ENCODE data around the gene INO80E. TPM values are rescaled to one million over a fixed set of nuclear protein-coding genes. Genes with fewer than 3 reads are reported as not detected.

Gene INO80E
- polyA plus RNA-seq, 1 experiment, result 35.6 TPM

DNA sequence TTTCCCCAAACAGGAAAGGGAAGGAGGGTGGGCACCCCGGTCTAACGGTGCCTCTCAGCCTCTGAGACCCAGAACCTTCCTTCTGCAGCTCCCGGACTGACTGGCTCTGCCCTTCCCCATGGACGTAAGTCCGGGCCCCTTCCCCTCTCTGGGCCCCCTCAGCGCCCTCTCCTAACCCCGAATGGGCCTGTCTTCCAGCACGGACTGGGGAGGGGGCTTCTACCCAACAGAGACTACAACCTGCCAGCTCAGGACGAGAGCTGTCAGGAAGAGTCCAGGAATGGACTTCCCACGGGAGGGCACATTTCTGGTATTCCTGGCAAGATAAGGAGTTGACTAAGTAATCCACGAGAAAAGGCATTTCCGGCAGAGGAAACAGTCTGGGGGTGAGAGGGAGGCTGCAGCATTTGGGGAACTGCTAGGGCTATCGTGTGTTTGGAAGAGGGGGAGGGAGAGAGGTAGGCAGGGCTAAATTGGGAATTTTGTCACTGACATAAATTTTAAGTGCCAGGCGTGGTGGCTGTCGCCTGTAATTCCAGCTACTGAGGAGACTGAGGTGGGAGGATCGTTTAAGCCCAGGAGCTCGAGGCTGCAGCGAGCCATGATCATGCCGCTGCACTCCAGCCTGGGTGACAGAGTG, 57.5 kb downstream of the INO80E start:
- no peak for DNase-seq (ENCODE audit: low read depth)
- H3K27me3 ChIP-seq (ENCODE audit: control insufficient read depth, insufficient read depth, low read length), result no peaks in the 10 kb centered on the region
- ChIA-PET CTCF (interaction anchor here (0.7 to 5.9 kb wide), 4 partner anchors 9 to 38 kb away, joined by 3 to 29 read pairs (median 12); partner anchors contain the start of genes TBX6 and TLCD3B), POLR2A (interaction anchor here (1.5 kb wide), 1 partner anchor 12 kb away, joined by 11 read pairs; the partner anchor contains the start of gene ALDOA)
- TF ChIP-seq CTCF (IDR thresholded peaks at IDR 0.05; ENCODE audit: insufficient read depth, low read depth, low read length), result no peak
- H3K4me3 ChIP-seq (ENCODE audit: low read depth, low read length), result peak overlapping the region; percentile 89
- H3K36me3 ChIP-seq (ENCODE audit: control insufficient read depth, insufficient read depth, low read length), result peaks cover 1% of the 10 kb centered on the region; the same call in 1 of the 2 replicates

DNA sequence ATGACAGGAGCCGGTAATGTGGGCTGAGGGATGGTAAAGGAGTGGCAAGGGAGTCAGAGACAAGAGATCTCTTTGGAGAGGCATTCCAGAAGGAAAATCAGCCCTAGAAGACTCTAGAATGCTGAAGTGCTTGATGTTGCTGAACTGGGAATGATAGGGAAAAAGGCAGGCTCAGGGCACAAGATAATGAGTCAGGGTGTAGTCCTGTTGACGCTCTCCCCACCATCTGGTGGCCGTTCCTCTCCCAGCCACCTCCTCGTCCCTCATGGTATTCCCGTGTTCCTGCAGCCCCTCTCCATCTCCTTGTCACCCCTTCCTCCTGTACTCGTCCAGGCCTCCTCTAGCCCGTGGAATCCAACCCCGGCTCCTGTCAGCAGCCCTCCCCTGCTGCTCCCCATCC, 58.4 kb downstream of the INO80E start:
- POLR2A ChIA-PET, result no interaction called here
- no peaks in the 10 kb centered on the region for H3K27me3 ChIP-seq (ENCODE audit: control insufficient read depth, insufficient read depth, low read length)
- peaks cover 3% of the 10 kb centered on the region for H3K36me3 ChIP-seq (ENCODE audit: control insufficient read depth, insufficient read depth, low read length)
- H3K4me3 ChIP-seq (ENCODE audit: low read depth, low read length), result no peak overlapping the region
- CTCF ChIA-PET, result interaction anchor here (1.1 to 5.9 kb wide), 8 partner anchors 8 to 247 kb away, joined by 3 to 29 read pairs (median 5); partner anchors contain the start of genes TBX6 and TLCD3B
- no peak for TF ChIP-seq CTCF (IDR thresholded peaks at IDR 0.05; ENCODE audit: insufficient read depth, low read depth, low read length)
- DNase-seq (ENCODE audit: low read depth), result no peak

DNA sequence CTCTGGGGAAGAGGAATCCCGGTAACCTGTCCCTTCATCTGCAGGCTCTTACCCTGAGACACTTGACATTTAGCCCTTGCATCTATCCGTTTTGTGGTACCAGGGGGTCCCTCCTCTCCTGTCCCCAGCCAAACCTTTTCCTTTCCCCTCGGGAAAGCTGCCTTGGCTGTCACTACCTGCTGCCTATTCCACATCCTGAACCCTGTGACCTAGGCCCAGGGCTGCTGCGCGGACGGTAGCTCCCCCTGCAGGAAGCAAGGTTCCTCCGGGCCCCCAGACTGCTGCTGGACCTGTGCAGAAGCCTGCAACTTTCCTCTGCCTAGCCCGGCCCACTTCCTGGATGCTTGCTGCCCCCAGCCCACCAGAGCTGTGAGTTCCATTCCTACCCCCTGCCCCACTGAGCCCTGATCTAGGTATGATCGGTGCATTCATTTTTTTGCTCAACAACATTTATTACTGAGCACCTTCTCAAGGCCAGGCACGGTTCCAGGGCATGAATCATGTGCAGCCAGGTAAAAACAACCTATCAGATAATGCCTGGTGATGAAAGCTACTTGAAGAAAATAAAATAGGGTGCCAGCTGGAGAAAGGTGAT, 59.0 kb downstream of the INO80E start:
- H3K4me3 ChIP-seq (ENCODE audit: low read depth, low read length), result no peak overlapping the region
- no peak for DNase-seq (ENCODE audit: low read depth)
- TF ChIP-seq CTCF (IDR thresholded peaks at IDR 0.05; ENCODE audit: insufficient read depth, low read depth, low read length), result peak; percentile 70
- no peaks in the 10 kb centered on the region for H3K27me3 ChIP-seq (ENCODE audit: control insufficient read depth, insufficient read depth, low read length)
- ChIA-PET POLR2A (no interaction called here), CTCF (interaction anchor here (0.7 to 1.7 kb wide), 9 partner anchors 8 to 248 kb away, joined by 3 to 9 read pairs (median 4); partner anchors contain the start of gene TBX6)
- H3K36me3 ChIP-seq (ENCODE audit: control insufficient read depth, insufficient read depth, low read length), result peaks cover 3% of the 10 kb centered on the region

Other genes starting within 250 kb of the INO80E start
- gene ZG16, start 218.0 kb upstream of the INO80E start, polyA plus RNA-seq (2011; rRNA removed), result not detected in 2 replicates
- gene KIF22, start 205.5 kb upstream of the INO80E start, polyA plus RNA-seq (2011; rRNA removed), result 43.0 and 68.3 TPM in 2 replicates
- gene MAZ, start 189.7 kb upstream of the INO80E start, polyA plus RNA-seq (2011; rRNA removed), result 105 and 172 TPM in 2 replicates
- gene PRRT2, start 184.0 kb upstream of the INO80E start, polyA plus RNA-seq (2011; rRNA removed), result 4.5 and 7.6 TPM in 2 replicates
- gene PAGR1, start 180.1 kb upstream of the INO80E start, polyA plus RNA-seq (2011; rRNA removed), result 13.9 and 15.6 TPM in 2 replicates
- gene MVP, start 175.8 kb upstream of the INO80E start, polyA plus RNA-seq (2011; rRNA removed), result 219 and 368 TPM in 2 replicates
- gene CDIPT, start 133.0 kb upstream of the INO80E start, polyA plus RNA-seq (2011; rRNA removed), result 148 and 225 TPM in 2 replicates
- gene SEZ6L2, start 96.7 kb upstream of the INO80E start, polyA plus RNA-seq (2011; rRNA removed), result 8.1 and 19.3 TPM in 2 replicates
- gene ASPHD1, start 95.8 kb upstream of the INO80E start, polyA plus RNA-seq (2011; rRNA removed), result 4.4 and 6.9 TPM in 2 replicates
- gene KCTD13, start 70.0 kb upstream of the INO80E start, polyA plus RNA-seq (2011; rRNA removed), result 8.2 and 12.3 TPM in 2 replicates
- gene TMEM219, start 34.2 kb upstream of the INO80E start, polyA plus RNA-seq (2011; rRNA removed), result 112 and 146 TPM in 2 replicates
- gene TAOK2, start 22.4 kb upstream of the INO80E start, polyA plus RNA-seq (2011; rRNA removed), result 17.4 and 24.3 TPM in 2 replicates
- 7.7 and 9.6 TPM in 2 replicates for gene HIRIP3, start 624 bp upstream of the INO80E start, polyA plus RNA-seq (2011; rRNA removed)
- gene DOC2A, start 14.8 kb downstream of the INO80E start, polyA plus RNA-seq (2011; rRNA removed), result 0.26 and 0.64 TPM in 2 replicates
- not detected in 2 replicates for gene C16orf92, start 27.0 kb downstream of the INO80E start, polyA plus RNA-seq (2011; rRNA removed)
- 0.06 and 0.13 TPM in 2 replicates for gene TLCD3B, start 35.0 kb downstream of the INO80E start, polyA plus RNA-seq (2011; rRNA removed)
- gene ALDOA, start 69.5 kb downstream of the INO80E start, polyA plus RNA-seq (2011; rRNA removed), result 754 and 1,788 TPM in 2 replicates
- gene PPP4C, start 79.8 kb downstream of the INO80E start, polyA plus RNA-seq (2011; rRNA removed), result 143 and 209 TPM in 2 replicates
- gene TBX6, start 95.7 kb downstream of the INO80E start, polyA plus RNA-seq (2011; rRNA removed), result 0.04 TPM in 2 replicates
- gene YPEL3, start 100.0 kb downstream of the INO80E start, polyA plus RNA-seq (2011; rRNA removed), result 34.6 and 49.1 TPM in 2 replicates
- 1.2 and 2.0 TPM in 2 replicates for gene GDPD3, start 117.3 kb downstream of the INO80E start, polyA plus RNA-seq (2011; rRNA removed)
- gene MAPK3, start 127.0 kb downstream of the INO80E start, polyA plus RNA-seq (2011; rRNA removed), result 94.8 and 168 TPM in 2 replicates
- gene CORO1A, start 187.4 kb downstream of the INO80E start, polyA plus RNA-seq (2011; rRNA removed), result 1.6 and 2.6 TPM in 2 replicates
- 32.0 and 50.2 TPM in 2 replicates for gene BOLA2B, start 197.4 kb downstream of the INO80E start, polyA plus RNA-seq (2011; rRNA removed)
- gene SLX1A, start 197.6 kb downstream of the INO80E start, polyA plus RNA-seq (2011; rRNA removed), result 7.5 and 19.8 TPM in 2 replicates
- 6.2 TPM in 2 replicates for gene SULT1A3, start 203.0 kb downstream of the INO80E start, polyA plus RNA-seq (2011; rRNA removed)